ENCODE data around the gene ELP5. TPM values are rescaled to one million over a fixed set of nuclear protein-coding genes. Genes with fewer than 3 reads are reported as not detected.
A peak's percentile ranks its signal among the peaks of the same experiment; 100 is the strongest.

The ELP5 gene
- total RNA-seq, 8 experiments from 2014 or later, result 30.5 to 62.7 (median 51.5) TPM

DNA sequence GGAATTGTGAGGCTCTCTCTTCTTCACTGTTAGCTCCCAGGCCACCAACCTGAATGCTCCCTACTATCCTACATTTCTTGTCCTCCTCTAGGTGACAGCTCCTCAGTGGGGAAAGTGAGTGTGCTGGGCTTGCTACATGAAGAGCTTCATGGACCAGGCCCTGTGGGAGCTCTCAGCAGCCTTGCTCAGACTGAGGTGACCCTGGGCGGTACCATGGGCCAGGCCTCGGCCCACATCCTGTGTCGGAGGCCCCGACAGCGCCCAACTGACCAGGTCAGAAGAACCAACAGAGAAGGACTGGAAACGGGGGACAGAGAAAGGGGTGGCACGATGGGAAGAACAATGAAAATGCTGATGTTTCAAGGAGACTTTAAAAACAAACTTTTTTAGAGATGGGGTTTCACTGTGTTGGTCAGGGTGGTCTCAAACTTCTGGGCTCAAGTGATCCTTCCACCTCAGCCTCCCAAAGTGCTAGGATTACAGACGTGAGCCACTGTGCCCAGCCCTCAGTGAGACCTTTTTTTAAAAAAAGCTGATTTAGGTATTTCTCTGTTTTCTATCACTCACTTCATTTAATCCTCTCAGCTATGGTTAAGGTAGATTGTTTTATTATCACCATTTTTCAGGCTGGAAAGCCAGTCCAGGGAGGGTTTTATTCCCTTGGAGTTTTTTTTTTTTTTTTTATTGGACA is 4.9 kb downstream of the ELP5 start:
- Histone ChIP-seq H3K4me3 (no peak overlapping the region), H3K27ac (no peak overlapping the region), H3K4me1 (replicated peaks in 1 of 2) (peaks cover 7 to 14% of the 10 kb centered on the region in 2 donors)
- ATAC-seq (replicated peaks in 6 of 8), result no peak
- WGBS, 10 experiments, result 83 to 100% (median 100%) methylated on average over 1 to 3 of the region's 8 CpGs; no CpG with 5 or more reads in 3 of the 10 experiments
- in situ Hi-C loops (cut with MboI; ENCODE audit: low pct_unique_long_range_greater_than_20kb in 2 of 9, low sequenced_read_pairs in 9 of 9, unreplicated experiment in 9 of 9), result no loop called here

DNA sequence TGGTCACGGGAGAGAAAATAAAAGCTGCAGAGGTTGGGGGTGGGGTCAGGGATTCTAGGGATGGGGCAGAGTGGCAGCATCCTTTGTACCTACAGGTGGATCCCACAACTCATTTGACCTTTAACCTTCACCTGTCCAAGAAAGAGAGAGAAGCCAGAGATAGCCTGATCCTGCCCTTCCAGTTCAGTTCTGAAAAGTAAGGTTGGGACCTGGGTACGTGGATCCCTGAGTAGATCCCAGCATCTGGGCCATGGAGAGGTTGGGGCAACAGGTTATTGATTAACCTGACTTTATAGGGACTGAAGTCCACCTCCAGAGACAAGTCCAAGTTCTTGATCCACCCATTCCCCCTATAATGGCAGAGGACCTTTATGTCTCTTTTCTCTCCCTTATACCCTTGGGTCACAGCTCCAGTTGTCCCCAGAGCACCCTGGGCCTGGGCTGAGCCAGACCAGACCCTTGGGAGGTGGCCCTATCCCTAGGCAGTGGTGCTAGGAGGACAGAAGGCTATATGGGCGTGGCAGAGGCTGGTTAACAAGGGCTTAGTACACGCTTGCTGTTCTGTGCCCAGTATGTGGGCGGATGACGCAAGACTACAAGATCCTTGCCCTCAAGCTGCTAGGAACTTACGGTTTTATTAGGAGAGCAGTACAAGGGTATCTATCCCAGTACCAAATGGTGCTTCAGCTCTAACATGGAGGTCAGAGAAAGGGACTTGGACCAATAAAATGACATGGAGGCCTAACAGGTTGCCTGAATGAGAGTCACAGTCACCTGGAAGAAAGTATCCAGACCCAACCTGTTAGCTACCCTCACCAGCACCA is 6.9 kb downstream of the ELP5 start:
- ATAC-seq (replicated peaks in 6 of 8), result no peak
- Histone ChIP-seq H3K27ac (no peak overlapping the region), H3K4me1 (replicated peaks in 1 of 2) (peaks cover 0 to 19% of the 10 kb centered on the region in 2 donors), H3K4me3 (no peak overlapping the region)
- in situ Hi-C loops (cut with MboI; ENCODE audit: low pct_unique_long_range_greater_than_20kb in 2 of 9, low sequenced_read_pairs in 9 of 9, unreplicated experiment in 9 of 9), result no loop called here
- whole genome bisulfite sequencing, 10 experiments, result 60 to 100% (median 88%) methylated on average over 1 to 5 of the region's 7 CpGs; no CpG with 5 or more reads in 2 of the 10 experiments

DNA sequence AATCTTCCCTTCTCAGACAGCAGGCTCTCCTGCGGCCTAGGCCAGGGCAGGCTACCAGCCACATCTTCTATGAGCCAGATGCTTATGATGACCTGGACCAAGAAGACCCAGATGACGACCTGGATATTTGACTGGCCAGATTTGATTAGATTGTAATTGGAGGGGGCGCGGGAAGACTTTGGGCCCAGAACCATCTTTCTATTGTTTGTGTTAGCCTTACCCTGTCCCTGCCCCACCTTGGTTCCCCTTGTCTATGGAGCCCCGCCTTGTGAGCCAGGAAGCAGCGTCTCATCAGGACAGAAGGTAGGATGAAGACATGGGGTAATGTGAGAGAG is 7.5 kb downstream of the ELP5 start:
- no peak overlapping the region for H3K27ac ChIP-seq
- in situ Hi-C loops (cut with MboI; ENCODE audit: low pct_unique_long_range_greater_than_20kb in 2 of 9, low sequenced_read_pairs in 9 of 9, unreplicated experiment in 9 of 9), result no loop called here
- no peak overlapping the region for H3K4me3 ChIP-seq
- 83 to 100% (median 88%) methylated on average over 1 to 3 of the region's 6 CpGs; no CpG with 5 or more reads in 6 of the 10 experiments for WGBS, 10 experiments
- no peak for ATAC-seq (replicated peaks in 6 of 8)
- peaks cover 0 to 19% of the 10 kb centered on the region in 2 donors for H3K4me1 ChIP-seq (replicated peaks in 1 of 2)

DNA sequence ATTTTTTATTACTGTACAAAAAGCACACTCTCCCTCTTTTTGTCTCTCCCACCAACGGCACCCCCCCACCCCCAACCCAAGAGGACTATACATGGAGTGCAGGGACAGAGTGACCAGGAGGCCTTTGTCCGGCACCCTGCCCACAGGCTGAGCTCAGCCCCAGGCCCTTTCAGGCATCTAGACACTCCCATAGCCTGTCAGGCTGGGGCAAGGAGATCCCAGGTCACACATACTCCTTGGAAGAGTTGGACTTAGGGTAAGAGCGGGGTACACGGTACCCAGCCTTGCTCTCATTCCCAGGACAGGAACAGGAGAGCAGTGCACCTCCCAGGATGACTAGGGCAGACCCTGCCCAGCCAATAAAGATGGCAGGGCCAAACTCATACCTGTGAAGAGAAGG is 8.1 kb downstream of the ELP5 start:
- no peak overlapping the region for H3K4me3 ChIP-seq
- no peak overlapping the region for H3K27ac ChIP-seq
- WGBS, 10 experiments, result 79 to 100% (median 100%) methylated on average over 1 to 2 of the region's 4 CpGs; no CpG with 5 or more reads in 6 of the 10 experiments
- in situ Hi-C loops (cut with MboI; ENCODE audit: low pct_unique_long_range_greater_than_20kb in 2 of 9, low sequenced_read_pairs in 9 of 9, unreplicated experiment in 9 of 9), result no loop called here
- peak in 4 of 8 experiments; percentile 8 to 15 (median 12) for ATAC-seq (replicated peaks in 6 of 8)
- peaks cover 0 to 19% of the 10 kb centered on the region in 2 donors for H3K4me1 ChIP-seq (replicated peaks in 1 of 2)

DNA sequence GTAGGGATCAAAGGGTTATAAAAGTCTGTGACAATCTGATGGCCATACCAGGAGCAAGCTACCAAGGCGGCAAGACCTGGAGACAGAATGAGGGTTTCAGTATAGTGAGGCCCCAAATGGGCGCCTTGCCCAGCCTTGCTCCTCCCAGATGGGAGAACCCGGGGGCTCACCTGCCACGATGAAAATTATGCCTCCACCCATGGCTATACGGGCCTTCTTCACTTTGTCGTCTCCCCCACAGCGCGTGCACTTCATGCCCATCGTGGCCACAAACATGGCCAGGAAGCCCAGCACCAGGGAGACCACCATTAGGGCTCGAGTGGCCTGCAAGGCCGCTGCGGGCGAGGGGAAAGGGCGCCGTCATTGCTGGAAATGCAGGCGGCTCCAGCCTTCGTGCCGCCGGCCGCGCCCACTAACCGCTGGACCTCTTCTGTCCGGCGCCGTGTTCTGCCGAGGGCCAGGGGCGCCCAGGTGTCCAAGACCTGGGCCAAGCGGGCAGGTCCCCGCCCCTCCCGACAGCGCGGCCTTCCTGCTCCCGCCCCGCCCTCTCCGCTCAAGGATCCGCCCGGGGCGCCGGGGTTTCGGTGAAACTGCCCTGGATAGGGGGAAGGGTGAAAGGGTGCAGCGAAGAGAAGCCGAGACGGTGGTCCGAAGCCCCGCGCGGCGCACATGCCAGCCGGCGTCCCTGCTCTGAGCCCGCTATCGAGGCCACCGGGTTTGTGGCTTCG is 8.8 kb downstream of the ELP5 start:
- Histone ChIP-seq H3K4me1 (replicated peaks in 1 of 2) (peaks cover 0 to 19% of the 10 kb centered on the region in 2 donors), H3K4me3 (peak overlapping the region in 3 of 5 donors; percentile 8 to 21 (median 10)), H3K27ac (no peak overlapping the region)
- WGBS, 10 experiments, result 0 to 100% (median 37%) methylated on average over 1 to 12 of the region's 54 CpGs; no CpG with 5 or more reads in 7 of the 10 experiments
- in situ Hi-C loops (cut with MboI; ENCODE audit: low pct_unique_long_range_greater_than_20kb in 2 of 9, low sequenced_read_pairs in 9 of 9, unreplicated experiment in 9 of 9), result no loop called here
- peak; percentile 36 to 64 (median 49) for ATAC-seq (replicated peaks in 6 of 8)

DNA sequence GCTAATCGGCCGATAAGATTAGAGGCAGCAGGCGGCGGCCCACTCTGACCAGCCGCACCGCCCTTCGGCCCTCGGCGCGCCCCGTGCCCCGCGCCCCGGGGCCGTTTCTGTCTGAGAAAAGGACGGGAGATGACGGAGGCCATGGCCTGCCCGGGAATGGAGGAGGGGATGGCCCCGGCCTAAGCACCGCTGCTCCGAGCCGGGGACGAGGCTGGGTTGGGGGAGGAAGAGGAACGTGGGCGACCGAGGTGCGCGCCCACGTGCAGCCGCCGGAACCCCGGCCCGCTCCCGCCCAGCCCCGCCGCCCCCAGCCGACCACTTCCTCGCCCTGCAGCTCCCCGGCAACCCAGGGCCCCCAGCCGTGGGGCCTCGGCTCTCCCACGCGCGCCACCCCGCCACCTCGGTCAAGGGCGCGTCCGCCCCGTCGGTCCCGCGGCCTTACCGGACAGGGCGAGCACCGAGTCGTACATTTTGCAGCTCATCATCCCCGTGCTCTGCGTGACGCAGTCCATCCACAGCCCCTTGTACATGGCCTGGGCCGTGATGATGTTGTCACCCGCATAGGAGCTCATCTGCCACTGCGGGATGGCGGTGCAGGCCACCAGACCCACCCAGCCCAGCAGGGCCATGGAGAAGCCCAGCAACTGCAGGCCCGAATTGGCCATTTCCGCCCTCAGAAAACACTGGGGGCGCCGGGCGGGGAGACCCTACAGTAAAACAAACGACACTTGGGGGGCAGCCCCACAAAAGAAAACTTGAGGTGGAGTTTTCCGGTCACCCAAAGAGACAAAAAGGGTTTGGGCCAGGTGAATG is 9.6 kb downstream of the ELP5 start:
- peak overlapping the region in 3 of 5 donors; percentile 8 to 21 (median 10) for H3K4me3 ChIP-seq
- H3K27ac ChIP-seq, result no peak overlapping the region
- ATAC-seq (replicated peaks in 6 of 8), result peak; percentile 41 to 64 (median 52)
- H3K4me1 ChIP-seq (replicated peaks in 1 of 2), result peaks cover 0 to 19% of the 10 kb centered on the region in 2 donors
- WGBS, 10 experiments, result 0 to 58% (median 36%) methylated on average over 1 to 9 of the region's 71 CpGs; no CpG with 5 or more reads in 6 of the 10 experiments
- in situ Hi-C loops (cut with MboI; ENCODE audit: low pct_unique_long_range_greater_than_20kb in 2 of 9, low sequenced_read_pairs in 9 of 9, unreplicated experiment in 9 of 9), result no loop called here

DNA sequence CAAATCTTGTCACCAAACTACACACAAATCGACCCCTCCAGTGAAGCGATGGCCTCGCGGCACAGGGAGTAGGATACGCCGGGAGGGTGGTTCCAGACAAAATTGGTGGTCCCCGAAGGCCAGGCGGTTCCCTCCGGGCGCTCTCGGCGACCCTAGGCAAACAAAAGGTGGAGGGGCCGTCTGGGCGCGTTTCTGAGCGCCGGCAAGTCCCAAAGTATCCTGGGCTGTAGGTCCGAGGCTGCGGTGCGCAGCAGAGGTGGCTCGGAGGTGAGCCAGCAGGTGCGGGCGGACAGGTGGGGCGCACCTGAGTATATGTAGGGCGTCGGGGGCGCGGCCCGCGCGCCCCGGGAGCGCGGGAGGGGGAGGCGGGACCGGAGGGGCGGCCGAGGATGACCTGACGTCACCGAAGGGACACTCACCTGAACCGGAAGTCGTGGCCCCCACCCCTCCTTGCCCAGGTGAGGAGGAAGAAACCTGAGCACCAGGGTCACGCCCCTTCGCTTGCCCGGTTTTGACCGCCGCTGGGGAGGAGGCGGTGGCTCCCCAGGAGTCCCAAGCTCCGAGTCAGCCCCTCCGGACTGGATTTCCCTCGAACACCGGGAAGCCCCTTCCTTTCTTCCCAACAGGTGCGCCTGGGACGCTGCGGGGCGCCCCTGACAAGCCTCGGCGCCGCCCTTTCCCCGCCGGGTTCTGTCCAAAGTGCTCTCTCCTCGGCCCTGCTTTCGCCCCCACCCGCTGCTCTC is 10.3 kb downstream of the ELP5 start, which contains the start of gene CLDN7:
TSS of gene CLDN7 (minus strand) at position 287 of the 743 bp plus-strand sequence. CDS start 435 bp downstream, outside the sequence.
- 7 to 60% (median 27%) methylated on average over 1 to 17 of the region's 64 CpGs; no CpG with 5 or more reads in 4 of the 10 experiments for WGBS, 10 experiments
- H3K4me3 ChIP-seq, result peak within 1 kb of the TSS in 3 of 5 donors; percentile 8 to 21 (median 10)

DNA sequence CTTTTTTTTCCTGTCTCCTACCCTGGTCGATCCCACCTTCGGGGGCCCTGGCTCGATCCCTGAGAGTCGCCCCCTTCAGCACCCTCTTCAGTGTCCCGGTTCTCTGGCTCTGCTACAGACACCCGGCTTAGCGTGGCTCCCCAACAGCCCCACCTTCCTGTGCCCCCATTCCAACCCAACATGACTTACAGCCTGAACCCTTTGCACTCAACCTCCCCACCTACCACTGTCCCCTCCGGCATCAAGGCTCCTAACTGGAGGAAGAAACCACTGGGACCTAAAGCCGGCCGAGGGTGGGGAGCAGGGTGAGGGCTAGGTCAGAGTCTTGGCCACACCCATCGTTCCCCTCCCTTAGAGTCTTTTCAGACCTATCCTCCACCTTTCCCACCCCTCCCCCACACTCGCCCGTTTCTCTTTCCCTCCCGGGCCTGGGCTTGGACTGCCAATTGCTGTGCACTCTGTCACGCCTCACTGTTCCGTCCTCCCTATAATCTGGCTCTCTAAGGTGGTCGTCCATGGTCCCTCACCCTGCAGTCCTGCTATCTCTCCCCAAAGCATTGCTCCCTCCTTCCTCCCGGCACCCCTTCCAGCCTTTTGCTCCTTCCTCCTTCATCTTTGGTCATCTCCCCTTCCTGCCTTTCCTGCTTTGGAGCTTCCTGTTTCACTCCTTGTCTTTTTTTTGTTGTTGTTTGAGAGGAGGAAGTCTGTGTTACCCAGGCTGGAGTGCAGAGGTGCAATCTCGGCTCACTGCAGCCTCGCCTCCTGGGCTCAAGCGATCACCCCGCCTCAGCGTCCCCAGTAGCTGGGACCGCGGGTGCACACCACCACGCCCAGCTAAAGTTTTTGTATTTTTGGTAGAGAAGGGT is 11.2 kb downstream of the ELP5 start:
- ATAC-seq (replicated peaks in 6 of 8), result peak in 4 of 8 experiments; percentile 10 to 27 (median 12)
- Histone ChIP-seq H3K4me1 (replicated peaks in 1 of 2) (peaks cover 0 to 19% of the 10 kb centered on the region in 2 donors), H3K27ac (no peak overlapping the region), H3K4me3 (no peak overlapping the region)
- in situ Hi-C loops (cut with MboI; ENCODE audit: low pct_unique_long_range_greater_than_20kb in 2 of 9, low sequenced_read_pairs in 9 of 9, unreplicated experiment in 9 of 9), result no loop called here
- WGBS, 10 experiments, result 0 to 57% (median 12%) methylated on average over 2 to 12 of the region's 26 CpGs; no CpG with 5 or more reads in 1 of the 10 experiments

More for the DNA sequence above, 10.3 kb downstream of the ELP5 start, which contains the start of gene CLDN7:
- H3K4me1 ChIP-seq (replicated peaks in 1 of 2), result peaks cover 0 to 19% of the 10 kb centered on the region in 2 donors
- no peak within 1 kb of the TSS for H3K27ac ChIP-seq
- no peak for ATAC-seq (replicated peaks in 6 of 8)
- in situ Hi-C loops (cut with MboI; ENCODE audit: low pct_unique_long_range_greater_than_20kb in 2 of 9, low sequenced_read_pairs in 9 of 9, unreplicated experiment in 9 of 9), result no loop called here

DNA sequence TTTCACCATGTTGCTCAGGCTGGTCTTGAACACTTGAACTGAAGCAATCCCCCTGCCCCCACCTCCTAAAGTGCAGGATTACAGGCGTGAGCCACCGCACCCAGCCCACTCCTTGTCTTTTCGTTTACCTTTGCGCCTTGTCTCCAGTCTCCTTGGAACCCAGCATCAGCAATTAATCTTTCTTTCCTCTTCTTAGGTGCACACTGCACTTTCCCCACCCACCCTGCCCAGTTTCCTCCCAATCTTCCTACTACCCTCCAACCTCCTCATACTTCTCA is 11.7 kb downstream of the ELP5 start:
- ATAC-seq (replicated peaks in 6 of 8), result no peak
- H3K27ac ChIP-seq, result no peak overlapping the region
- 40% methylated on average over 2 of the region's 4 CpGs; no CpG with 5 or more reads in 9 of the 10 experiments for WGBS, 10 experiments
- peaks cover 0 to 19% of the 10 kb centered on the region in 2 donors for H3K4me1 ChIP-seq (replicated peaks in 1 of 2)
- no peak overlapping the region for H3K4me3 ChIP-seq
- in situ Hi-C loops (cut with MboI; ENCODE audit: low pct_unique_long_range_greater_than_20kb in 2 of 9, low sequenced_read_pairs in 9 of 9, unreplicated experiment in 9 of 9), result no loop called here

DNA sequence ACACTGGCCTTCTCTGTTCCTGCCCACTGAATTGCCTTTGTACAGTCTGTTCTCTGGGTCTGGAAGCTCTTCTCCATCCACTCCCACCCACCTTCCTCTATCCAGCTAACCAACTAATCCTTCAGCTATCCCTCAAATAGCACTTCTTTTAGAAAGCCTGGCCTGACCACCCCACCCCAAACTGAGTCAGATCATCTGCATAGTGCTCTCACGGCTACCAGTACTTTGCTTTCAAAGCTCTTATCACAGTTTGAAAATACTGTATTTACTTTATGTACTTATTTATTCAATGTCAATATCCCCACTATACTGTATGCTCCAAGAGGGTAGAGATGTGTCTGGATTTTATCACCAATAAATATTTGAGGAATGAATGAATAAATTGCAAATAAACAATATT is 14.8 kb downstream of the ELP5 start:
- in situ Hi-C loops (cut with MboI; ENCODE audit: low pct_unique_long_range_greater_than_20kb in 2 of 9, low sequenced_read_pairs in 9 of 9, unreplicated experiment in 9 of 9), result no loop called here
- H3K27ac ChIP-seq, result no peak overlapping the region
- peaks cover 0 to 9% of the 10 kb centered on the region in 2 donors for H3K4me1 ChIP-seq (replicated peaks in 1 of 2)
- no peak overlapping the region for H3K4me3 ChIP-seq
- ATAC-seq (replicated peaks in 6 of 8), result peak in 3 of 8 experiments; percentile 21 to 91 (median 85)
- 0 to 100% (median 23%) methylated on average over 1 of the region's 1 CpG; no CpG with 5 or more reads in 2 of the 10 experiments for WGBS, 10 experiments

DNA sequence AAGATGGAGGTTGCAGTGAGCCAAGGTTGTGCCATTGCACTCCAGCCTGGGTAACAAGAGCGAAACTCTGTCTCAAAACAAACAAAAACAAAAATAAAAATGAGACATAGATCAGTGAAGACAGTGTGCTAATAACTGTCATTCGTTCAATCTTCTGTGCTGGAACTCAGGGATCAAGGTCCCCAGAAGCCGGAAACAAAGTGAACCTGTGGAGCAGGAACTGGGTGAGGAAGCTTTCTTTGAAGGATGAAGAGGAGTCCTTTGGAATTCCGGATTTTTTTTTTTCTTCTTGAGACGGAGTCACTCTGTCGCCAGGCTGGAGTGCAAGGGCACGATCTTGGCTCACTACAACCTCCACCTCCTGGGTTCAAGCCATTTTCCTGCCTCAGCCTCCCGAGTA is 27.4 kb downstream of the ELP5 start:
- H3K27ac ChIP-seq, result no peak overlapping the region
- H3K4me3 ChIP-seq, result no peak overlapping the region
- in situ Hi-C loops (cut with MboI; ENCODE audit: low pct_unique_long_range_greater_than_20kb in 2 of 9, low sequenced_read_pairs in 9 of 9, unreplicated experiment in 9 of 9), result loop anchor here in 1 of 9 experiments (25.0 kb wide), 1 partner anchor 242 kb away; the partner anchor contains the start of genes SLC16A11 and SLC16A13
- peaks cover 0 to 8% of the 10 kb centered on the region in 2 donors for H3K4me1 ChIP-seq (replicated peaks in 1 of 2)
- 15 to 91% (median 80%) methylated on average over 2 to 7 of the region's 8 CpGs for WGBS, 10 experiments
- ATAC-seq (replicated peaks in 6 of 8), result no peak
